GM12891 (cell line): ENCODE measurements around the gene CDH4.

Experiments
- POLR2AphosphoS5 ChIP-seq: IDR thresholded peaks from 2 replicates; pipeline ENCODE4 v1.6.1; 2011; ENCODE audit warnings: low read depth, low read length, control low read depth
- SPI1 ChIP-seq: IDR thresholded peaks from 2 replicates; pipeline ENCODE4 v1.6.1; 2011; ENCODE audit warnings: low read depth, low read length, control low read depth

- TF ChIP-seq POLR2AphosphoS5 (no peak), SPI1 (no peak)
These were observed 309.2 kb downstream of the CDH4 start for GRCh38 chr20:61561111-61561830.
